Stimulated activated CD8-positive, alpha-beta memory T cell treated with anti-CD3 and anti-CD28 coated beads, Interleukin-12 subunit alpha, Interleukin-12 subunit beta, amount 100 ng/mL, for 24 hours (primary cell): ENCODE data around the gene SMARCE1.

ENCODE experiments used
- DNase-seq: peaks from one replicate; pipeline ENCODE4 v3.0.0-alpha.2; 2020; ENCODE audit errors: extremely low read depth

SMARCE1 gene

DNA sequence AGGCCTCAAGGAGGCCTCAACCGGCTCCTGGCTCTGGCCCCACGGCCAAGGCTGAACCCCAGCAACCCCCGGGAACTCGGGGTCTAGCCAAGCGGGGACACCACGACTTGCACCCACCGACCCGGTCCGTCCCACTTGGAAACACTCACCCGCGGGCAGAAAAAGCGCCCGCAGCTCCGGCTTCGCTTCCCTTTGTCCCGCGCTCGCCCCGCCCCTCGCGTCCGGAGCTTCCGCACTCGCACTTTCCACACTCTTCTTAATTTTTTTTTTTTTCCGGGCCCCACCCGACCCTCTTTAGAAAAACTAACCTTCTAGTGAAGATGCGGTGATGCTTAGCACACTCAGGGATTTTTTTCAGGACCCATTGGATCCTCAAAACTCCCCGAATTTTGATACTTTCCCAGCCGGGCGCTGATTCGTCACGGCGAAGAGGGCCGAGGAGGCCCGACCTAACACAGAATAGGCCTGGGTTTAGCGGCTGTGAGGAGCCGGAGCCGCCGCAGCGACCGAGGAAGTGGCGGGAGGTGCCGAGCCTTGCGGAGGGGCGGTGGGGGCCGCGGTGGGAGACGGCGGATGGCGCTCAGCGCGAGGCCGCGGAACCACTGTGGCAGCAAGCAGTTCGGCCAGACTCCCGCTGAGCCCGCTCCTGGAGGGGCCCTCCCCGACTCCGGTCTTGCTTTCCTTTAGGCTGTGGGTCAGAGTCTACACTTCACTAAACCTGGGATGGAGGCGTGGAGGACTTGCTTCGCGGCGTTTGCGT is at the start of gene SMARCE1:
Gene SMARCE1 (minus strand): TSS at position 195 of the 760 bp plus-strand sequence. CDS start 2,016 bp downstream, outside the sequence.
- DNase-seq: peak; percentile 31

DNA sequence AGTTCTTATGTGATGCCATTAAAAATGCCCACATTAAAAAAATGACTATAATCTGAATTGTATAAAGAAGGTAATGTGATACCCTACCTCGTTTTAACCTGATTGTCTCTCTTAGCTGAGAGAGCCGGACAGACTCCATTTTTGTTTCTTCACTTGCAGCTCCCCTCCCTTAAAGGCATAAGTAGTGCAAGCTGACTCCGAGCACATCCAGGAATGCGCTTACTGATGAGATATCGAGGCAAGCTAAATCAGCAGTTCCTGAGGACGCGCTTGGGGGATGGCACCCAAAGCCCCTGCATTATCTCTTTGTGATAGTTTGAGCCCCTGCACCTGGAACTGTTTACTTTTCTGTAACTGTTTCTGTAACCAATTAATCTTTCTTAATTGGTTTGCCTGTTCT is 49.7 kb upstream of the SMARCE1 start:
- DNase-seq: no peak

DNA sequence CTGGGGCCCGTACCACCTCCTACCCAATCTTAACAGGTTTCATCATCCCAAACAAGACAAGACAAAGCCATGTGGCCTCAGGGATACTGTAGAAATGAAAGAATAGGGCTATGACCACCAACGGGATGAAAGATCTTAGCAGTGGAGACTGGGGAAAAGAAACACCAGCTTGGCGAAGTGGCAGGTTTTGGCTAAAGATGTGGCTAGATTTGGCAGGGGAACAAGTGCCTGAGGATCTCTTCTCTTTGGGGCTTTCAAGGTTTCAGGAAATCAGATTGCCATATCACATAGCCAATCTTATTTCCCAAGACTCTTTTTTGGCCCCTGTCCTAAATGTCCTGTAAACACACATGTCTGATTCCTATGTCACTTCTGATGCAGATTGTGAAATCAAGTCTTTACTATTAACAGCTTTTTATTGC is 49.0 kb upstream of the SMARCE1 start:
- no peak for DNase-seq

DNA sequence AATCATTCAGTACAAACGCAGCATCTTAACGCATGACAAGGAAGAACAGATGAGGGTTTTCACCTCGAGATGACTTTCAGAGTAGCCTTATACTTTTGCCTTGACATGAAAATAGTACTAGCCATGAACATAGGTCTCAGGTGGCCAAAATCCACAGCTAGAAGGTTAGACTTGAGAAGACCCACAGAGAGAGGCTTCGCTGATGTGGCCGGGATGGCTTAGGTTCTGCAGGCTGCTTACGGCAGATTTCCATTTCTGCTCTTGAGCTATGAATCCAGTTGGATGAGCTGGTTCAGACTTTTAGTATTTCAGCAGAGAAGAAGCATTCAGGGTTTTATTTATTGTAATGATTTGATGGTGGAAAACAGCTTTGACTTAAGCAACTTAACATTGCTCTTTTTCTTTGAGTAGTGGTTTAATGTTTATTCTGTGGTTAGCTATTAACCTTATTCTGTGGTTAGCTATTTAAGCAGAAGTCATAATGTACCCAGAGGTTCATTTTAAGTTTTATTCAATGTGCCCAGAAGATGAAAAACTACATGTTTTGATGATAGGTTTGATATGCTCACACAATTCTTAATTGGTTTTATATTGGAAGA is 48.4 kb upstream of the SMARCE1 start:
- no peak for DNase-seq

DNA sequence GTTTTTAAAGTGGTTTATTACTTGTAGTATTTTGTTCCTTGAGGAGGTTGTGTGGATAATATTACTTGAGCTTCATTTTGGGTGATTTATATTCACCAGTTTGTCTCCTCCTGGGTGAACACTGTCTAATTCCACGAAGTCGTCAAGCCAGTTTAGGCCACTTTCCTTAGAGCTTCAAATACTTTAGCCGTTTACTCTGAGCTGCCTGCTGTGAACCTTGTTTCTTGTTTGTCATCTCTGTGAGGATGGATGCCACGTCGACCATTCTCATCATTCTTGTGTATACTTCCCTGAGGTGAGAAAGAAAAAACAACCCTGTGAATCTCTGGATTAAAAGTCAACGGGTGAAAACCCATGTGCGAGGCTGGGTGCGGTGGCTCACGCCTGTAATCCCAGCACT is 47.0 kb upstream of the SMARCE1 start:
- no peak for DNase-seq

DNA sequence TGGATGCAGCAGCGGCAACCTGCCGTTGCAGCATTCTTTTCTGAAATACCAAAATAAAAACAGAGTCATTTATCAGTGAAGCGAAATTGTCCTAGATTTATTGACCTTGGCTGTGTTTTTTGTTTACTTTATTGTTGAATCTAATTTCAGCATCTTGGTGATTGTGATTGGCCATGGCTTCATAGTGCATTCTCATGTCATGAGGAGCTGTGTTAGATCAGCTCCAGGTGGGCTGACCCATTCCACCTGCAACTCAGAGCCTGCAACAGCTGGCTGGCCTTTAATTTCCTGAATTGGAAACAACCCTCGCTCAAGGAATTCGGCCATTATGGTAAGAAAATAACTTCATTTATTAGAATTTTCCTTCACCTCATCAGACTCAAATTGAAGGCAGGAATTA is 39.5 kb upstream of the SMARCE1 start:
- DNase-seq: no peak

DNA sequence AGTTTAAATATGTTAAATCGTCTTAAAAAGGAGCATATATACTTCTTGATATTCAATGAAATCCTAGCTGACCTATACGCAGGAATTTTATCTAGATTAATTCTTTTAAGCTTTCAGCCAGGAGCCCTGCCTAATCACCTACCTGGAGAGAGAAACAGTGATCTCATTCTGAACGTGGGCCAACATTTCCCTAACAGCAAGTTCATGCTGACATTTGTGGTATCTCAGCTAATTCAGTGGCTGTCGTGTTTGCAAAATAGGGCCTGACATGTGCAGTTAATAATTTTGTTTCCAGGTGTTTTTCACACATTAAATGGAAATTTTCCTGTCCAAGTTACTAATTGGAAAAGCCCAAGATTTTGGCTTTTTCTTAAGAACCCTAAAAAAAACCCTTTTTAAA is 38.6 kb upstream of the SMARCE1 start:
- no peak for DNase-seq

DNA sequence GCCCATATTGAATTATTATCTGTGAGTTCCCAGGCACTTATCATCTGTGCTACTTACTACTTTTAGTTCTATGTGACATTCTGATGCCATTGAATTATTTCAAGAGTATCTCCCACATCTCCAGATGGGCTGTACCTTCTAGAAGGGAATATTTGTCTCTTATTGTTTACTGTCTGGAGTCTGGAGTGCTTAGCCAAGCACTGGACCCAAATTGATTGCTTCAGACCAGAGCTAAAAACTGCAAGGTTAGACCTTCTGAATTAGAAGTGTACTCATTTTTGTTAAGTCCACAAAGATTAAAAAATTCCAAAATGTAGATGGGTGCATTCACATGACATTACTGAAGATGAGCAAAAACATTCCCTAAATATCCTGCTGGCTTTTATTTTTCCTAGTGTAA is 33.4 kb upstream of the SMARCE1 start:
- no peak for DNase-seq

DNA sequence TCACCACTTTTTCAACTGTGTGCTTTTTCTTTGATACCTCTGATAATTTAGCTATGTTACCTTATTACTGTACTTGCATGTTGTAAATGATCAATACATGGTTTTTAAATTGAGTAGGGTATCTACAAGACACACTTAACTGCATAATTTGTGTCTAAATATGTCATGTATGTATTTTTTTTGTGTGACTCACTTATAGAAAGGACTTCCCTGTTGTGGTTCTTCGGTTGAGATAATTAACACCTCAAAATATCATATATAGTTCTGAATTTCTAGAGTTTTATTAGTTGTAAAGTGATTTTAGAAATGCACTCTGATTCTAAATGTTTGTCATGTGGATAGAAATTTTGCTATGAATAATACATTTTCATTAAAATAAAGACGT is 31.9 kb upstream of the SMARCE1 start:
- DNase-seq: no peak

DNA sequence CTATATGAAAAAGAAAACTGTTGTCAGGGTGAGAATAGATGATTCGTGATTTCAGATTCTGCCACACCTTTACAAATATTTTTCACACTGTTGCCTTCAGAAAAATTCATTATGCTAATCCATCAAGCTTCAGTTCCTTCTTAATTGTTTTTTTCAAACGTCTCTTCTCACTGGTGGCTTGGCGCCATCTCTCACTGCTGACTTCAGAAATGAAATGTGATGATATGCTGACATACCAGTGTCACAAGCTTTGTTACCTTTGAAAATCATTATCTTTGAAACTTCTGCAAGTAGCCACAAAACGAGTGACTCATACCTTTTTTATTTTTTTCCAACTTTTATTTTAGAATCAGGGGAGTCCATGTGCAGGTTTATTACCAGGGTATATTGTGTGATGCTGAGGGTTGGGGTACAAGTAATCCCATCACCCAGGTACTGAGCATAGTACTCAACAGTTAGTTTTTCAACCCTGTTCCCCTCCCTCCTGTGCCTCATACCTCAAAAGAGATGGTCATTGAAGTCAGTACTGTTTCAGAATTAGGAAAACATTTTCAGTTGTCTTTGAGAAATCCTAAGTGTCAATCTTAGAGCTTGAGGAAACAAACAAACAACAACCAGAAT is 31.4 kb upstream of the SMARCE1 start:
- DNase-seq: no peak

DNA sequence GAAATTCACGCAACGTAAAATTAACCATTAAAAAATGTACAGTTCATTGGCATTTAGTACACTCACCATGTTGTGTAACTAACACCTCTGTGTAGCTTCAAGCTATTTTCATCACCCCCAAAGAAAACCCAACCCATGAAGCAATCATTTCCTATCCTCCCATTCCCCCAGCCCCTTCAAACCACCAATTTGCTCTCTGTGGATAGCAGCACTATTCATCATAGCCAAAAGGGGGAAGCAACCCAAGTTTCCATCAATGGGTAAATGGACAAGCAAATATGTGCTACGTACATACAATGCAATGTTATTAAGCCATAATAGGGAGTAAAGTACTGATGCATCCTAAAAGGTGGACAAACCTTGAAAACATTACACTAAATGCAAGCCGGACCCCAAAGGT is 28.3 kb upstream of the SMARCE1 start:
- DNase-seq: no peak

DNA sequence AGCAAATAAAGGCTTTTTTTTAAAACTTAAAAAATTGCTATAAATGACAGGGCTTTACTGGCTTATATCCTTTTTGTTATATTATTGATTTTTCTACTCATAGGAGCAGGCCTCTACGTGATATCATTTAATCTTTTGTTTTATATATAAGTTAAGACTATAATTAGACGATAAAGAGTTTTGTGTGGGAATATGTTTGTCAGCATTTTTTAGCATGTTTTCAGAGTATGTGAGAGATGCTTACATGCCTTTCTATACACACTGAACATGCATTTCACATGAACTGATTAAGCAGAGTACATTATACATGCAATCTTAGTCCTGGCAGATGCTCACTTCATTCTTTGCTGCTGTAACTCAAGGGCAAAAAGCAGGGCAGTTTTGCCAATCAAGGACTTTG is 25.0 kb upstream of the SMARCE1 start:
- no peak for DNase-seq

DNA sequence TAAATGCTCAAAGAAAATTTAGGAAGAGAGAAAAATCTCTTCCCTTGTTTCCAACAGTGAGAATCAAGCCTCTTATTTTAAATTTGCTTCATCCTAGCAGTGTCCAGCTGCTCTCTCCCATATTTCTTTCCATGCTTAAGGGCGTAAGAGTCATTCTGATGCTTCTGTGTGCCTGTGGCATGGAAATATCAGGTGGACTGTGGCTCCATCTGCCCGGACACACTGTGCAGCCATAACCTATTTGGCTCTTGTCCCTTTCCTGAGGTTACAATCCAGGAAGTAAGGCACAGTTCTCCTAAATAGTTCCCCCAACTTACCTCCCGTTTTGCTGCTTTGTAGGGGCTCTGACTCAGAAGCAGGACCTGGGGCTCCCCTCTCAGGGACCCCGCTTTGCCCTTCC is 23.7 kb upstream of the SMARCE1 start:
- DNase-seq: no peak

DNA sequence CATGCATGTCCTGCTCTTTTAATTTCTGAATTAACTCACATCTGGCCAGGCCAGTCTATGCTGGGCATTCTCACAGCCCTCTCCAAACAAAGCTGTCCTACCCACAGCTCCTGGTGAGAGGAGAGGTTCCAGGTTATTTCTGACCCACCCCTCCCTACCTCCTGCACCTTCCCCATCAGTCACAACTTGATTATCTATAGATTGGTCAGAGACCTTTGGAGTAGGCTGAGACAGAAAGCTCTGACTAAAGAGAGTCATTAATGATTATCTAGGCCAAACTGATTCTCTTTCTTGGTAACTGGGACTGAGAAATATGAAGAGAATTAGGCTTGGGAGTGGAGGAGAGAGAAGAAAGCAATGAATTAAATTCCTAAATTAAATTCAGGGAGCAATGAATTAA is 18.7 kb upstream of the SMARCE1 start:
- no peak for DNase-seq

DNA sequence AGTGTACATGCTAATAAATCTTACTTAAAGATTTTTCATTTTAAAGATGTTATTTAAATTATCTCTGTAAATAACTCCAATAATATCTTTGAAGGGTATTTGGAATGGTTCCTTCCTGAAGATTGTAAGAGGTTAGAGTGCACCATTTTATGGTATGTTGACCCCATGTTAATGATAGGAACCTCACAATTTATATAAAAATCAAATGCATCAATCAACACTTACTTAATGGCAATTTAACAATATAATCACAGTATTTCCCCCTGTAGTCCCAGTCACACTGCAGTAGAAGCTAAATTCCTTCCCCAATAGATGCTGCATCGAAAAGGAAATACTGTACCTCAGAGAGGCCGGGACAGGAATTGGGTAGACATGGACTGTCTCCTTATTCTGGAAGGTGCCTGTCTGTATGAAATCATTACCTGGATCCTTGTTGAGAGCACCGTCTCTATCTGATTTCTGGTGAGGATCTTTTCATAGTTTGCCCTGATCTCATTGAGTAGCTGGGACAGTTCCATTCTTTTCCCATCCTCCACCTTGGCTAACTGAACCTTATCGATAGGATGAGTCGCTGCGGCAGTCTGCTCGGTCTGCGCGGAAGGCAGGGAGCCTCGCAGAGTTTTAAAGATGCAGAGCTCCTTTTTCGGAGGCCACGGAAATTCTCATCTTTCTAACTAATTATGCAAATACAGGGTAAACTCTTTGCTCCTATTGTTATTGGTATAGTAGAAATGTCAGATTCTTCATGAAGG is 17.1 kb upstream of the SMARCE1 start, which contains the start of gene KRT222:
Gene KRT222 (minus strand): TSS at position 596 of the 752 bp plus-strand sequence. CDS start 78 bp downstream, at position 518.
- DNase-seq: no peak

DNA sequence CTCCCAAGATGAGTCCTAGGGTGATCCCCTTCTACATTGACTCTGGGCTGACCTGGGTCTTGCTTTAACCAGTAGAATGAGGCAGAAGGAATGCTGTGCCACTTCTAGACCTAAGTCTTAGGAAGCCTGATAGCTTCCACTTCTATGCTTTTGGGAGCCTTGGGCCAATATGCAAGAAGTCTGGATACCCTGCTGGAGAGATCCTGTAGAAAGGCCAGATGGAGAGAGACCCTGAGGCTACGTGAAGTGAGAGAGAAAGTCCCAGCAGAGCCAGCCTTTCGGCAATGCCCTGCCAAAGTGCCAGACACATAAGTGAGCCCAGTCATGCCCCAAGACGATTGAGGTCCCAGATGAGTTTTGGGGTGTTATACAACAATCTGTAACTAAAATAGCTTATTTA is 15.6 kb upstream of the SMARCE1 start:
- DNase-seq: no peak

DNA sequence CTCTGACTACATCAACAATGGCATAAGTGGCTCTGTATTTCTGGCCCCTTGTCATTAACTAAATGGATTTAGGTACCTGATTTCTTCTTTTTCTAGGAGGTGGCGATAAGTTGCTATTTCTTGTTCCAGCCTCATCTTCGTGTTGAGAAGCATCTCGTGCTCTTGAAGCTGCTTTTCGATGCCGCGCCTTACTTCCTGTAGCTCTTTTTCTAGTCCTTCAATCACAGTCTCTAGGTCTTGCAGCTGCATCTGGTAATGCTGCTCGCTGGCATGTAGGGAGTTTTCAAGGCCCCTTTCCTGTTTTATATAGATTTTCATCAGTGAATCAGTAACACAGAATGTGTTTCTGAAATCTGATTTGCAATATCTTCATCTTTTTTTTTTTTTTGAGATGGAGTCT is 12.3 kb upstream of the SMARCE1 start:
- DNase-seq: no peak

DNA sequence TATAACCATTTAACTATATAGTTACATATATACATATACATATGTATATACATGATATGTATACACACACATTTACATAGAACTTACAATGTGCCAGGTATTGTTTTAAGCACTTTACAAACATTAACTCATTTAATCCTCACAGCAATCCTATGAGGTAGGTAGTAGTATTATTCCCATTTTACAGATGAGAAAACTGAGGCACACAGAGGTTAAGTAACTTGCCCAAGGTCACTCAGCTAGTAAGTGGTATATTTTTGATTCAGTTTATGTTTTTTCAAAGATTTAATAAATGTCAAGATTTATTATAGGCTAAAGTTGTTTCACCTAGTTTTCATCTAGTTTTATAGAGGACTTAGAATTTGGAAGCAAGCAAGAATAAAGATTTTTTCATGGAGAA is 10.8 kb upstream of the SMARCE1 start:
- DNase-seq: no peak

DNA sequence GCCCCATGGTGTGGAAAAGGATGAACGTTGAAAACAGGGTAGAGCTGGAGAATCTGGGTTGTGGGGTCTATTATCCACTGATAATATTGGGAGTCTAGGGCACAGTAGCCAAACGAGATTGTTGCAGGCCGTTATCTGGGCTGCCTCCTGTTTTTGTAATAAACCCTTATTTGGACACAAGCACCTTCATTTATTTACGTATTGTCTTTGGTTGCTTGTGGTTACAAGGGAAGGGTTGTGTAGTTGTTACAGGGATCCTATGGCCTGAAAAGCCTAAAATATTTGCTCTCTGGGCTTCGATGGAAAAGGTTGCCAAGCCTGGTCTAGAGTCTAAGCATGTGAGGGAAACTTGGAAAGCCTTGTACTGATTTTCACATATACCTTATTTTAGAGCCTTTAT is 4.3 kb upstream of the SMARCE1 start:
- DNase-seq: no peak

DNA sequence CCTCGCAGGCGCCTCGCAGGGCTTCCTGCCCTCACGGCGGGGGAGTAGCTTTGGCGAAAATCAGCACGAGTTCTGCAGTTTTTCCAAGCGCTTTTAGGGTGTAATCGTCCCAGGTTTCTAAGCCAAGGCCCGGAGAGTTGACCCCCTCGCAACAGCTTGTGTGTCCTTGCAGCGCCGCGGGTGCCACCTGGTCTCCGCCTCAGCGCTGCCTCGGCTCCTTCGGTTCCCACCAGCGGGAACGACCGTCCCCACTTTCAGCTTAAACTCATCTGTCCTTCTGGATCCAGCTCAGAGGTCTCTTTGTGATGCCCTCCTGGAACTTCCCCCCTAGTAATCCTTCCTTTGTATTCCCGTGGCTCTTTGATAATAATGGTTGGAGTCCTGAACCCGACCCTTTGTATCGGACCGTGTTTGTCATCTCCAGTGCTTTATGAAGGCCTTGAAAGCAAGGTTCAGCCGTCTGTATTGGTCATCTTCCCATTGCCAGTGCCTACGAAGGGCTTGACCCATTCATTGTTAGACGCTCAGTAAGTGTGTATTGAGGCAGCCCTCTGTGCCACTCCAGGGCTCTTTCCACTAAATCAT is 858 bp upstream of the SMARCE1 start:
- DNase-seq: no peak

DNA sequence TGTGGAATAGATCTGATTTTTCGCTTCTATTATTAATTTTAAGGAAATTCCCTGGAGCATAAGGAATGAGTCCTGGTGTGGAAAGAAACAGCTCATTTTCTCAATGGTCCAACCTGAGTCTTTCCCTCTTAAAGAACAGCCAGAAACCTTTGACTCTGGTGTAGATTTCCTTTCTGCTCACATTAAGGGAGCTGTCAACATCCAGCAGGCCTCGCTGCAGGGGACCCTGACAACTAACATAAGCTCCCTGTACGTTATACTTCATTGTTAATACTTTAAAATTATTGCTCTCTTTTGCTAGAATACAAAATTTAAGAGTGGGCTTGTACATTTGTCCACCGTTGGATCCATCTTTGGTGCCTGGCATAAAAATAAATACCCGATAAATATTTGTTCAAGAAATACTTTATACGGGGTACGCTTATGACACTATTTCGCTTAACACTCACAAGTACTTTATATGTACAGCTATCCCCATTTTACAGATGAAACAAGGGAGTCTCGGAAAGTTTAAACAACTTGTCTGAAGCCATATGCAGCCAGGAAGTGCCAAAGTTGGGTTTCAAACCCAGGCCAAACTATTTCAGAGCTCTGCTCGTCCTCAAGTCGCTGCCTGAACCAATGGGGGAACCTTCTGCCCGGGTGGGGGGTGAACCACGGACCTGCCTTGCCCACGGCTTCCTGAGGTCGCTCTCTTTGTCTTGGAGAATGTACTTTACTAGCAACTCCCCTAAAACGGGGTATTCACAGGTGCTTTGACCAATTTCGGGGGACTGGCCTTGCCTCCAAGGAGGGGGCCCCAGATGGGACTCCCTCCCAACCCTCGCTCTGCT is 611 bp downstream of the SMARCE1 start:
- DNase-seq: no peak
